HepG2 (cell line): ENCODE results near the gene TENM3. TPM values are rescaled to one million over a fixed set of nuclear protein-coding genes. Genes with fewer than 3 reads are reported as not detected.

Experiments
- ATAC-seq: fragments of 200-7000 bp; cut with Tn5 transposase; 3 replicates; pipeline ENCODE4 v1.9.1; 2020; ENCODE audit warnings: mild to moderate bottlenecking, moderate library complexity
- BruUV-seq: library from RNA; stranded (reverse); fragments of 400-500 nt; replicated peaks from 2 replicates; lab custom pipeline; 2021; lab: Mats Ljungman, UMichigan
- CTCF ChIA-PET: fragments of 300-600 bp; formaldehyde crosslinking; extraction: SDS; loops from one replicate; lab custom pipeline; 2021; ENCODE audit warnings: low total read pairs, inconsistent platforms, low intra/inter-chr PET ratio; lab: Yijun Ruan, JAX
- POLR2A ChIA-PET: fragments of 350-600 bp; sonication (Branson Sonifier 250); formaldehyde crosslinking; loops from one replicate; lab custom pipeline; 2020; ENCODE audit warnings: antibody characterized with exemption, inconsistent platforms; lab: Yijun Ruan, JAX
- DNase-seq: peaks from one replicate; pipeline ENCODE4 v3.0.0-alpha.2; 2015; ENCODE audit warnings: low spot score
- FAIRE-seq: peaks from 3 replicates; lab custom pipeline; 2011; peaks lifted over from hg19 to GRCh38; lab: Jason Lieb, UNC
- H2AFZ ChIP-seq: one replicate; pipeline ENCODE4 v1.6.1; 2011; ENCODE audit warnings: low read length, inconsistent platforms
- H3K27ac ChIP-seq: fragments of 300-600 bp; 3 replicates; pipeline ENCODE4 v1.8.0; 2011; ENCODE audit warnings: mixed run types, mild to moderate bottlenecking, mixed read lengths, low read length, inconsistent platforms; ENCODE audit not compliant: insufficient read depth; ENCODE audit errors: extremely low read length
- H3K27me3 ChIP-seq, 2 experiments: fragments of 200-600 bp in 1 of 2; 2 replicates in 1 of 2; 3 replicates in 1 of 2; pipeline versions ENCODE4 v1.6.0 to v1.8.0; 2011; ENCODE audit warnings: low read length in 2 of 2, mild to moderate bottlenecking in 2 of 2, moderate library complexity in 2 of 2, inconsistent platforms in 1 of 2; ENCODE audit not compliant: insufficient read depth in 2 of 2, control insufficient read depth in 1 of 2
- H3K36me3 ChIP-seq, 2 experiments: fragments of 200-600 bp in 1 of 2; replicated peaks in 1 of 2; 2 replicates in 1 of 2; 3 replicates in 1 of 2; pipeline versions ENCODE4 v1.5.1 to v1.8.0; 2011; ENCODE audit warnings: low read length in 2 of 2, inconsistent platforms in 1 of 2; ENCODE audit not compliant: insufficient read depth in 2 of 2, control insufficient read depth in 1 of 2
- H3K4me1 ChIP-seq: 2 replicates; pipeline ENCODE4 v1.5.1; 2012; ENCODE audit warnings: low read length, inconsistent platforms; ENCODE audit not compliant: insufficient read depth
- H3K4me2 ChIP-seq: 2 replicates; pipeline ENCODE4 v1.6.0; 2011; ENCODE audit warnings: low read depth, low read length, inconsistent platforms
- H3K4me3 ChIP-seq, 3 experiments: fragments of 200-600 bp in 1 of 3; sonication (generic), shearing (Covaris generic) in 1 of 3; replicated peaks in 1 of 3; 2 replicates each; pipeline ENCODE4 v1.5.1; 2011 to 2016; ENCODE audit warnings: low read length in 3 of 3, inconsistent platforms in 2 of 3, low read depth in 2 of 3, mild to moderate bottlenecking in 2 of 3, control low read depth in 1 of 3, mixed read lengths in 1 of 3; ENCODE audit not compliant: insufficient read depth in 1 of 3
- H3K79me2 ChIP-seq: one replicate; pipeline ENCODE4 v1.6.1; 2011; ENCODE audit warnings: low read length, inconsistent platforms; ENCODE audit not compliant: insufficient read depth
- H3K9ac ChIP-seq: 2 replicates; pipeline ENCODE4 v1.6.0; 2011; ENCODE audit warnings: mild to moderate bottlenecking, low read depth, low read length, inconsistent platforms; ENCODE audit not compliant: insufficient read depth
- H3K9me3 ChIP-seq: 2 replicates; pipeline ENCODE4 v1.5.1; 2012; ENCODE audit warnings: mild to moderate bottlenecking, low read length
- H4K20me1 ChIP-seq: 2 replicates; pipeline ENCODE4 v1.6.0; 2011; ENCODE audit warnings: inconsistent platforms, mild to moderate bottlenecking, low read length, moderate library complexity; ENCODE audit not compliant: insufficient read depth
- CREB1 ChIP-seq, 2 experiments: fragments of 450-650 bp in 1 of 2; IDR thresholded peaks; 2 replicates each; pipeline ENCODE4 v1.6.1; 2016 to 2017; ENCODE audit warnings: control low read depth in 1 of 2, mild to moderate bottlenecking in 1 of 2, missing compliant biosample characterization in 1 of 2, missing genetic modification characterization in 1 of 2
- ZNF318 ChIP-seq: sonication (generic); formaldehyde crosslinking; IDR thresholded peaks from 2 replicates; pipeline ENCODE4 v1.4.0; 2020; ENCODE audit warnings: mild to moderate bottlenecking, missing genetic modification reagents
- WGBS: methylation state at CpG from one replicate; pipeline ENCODE4 v1.1.6; 2017; ENCODE audit warnings: low lambda C conversion rate; 5-methylcytosine and 5-hydroxymethylcytosine counted together
- in situ Hi-C: cut with HindIII; loops from 2 replicates; pipeline ENCODE4 v1.10.0; 2017; ENCODE audit warnings: low pct_unique_long_range_greater_than_20kb; ENCODE audit not compliant: extremely low pct_ligation_motif_present
- intact Hi-C: fragments of 100-400 bp; cut with micrococcal nuclease; formaldehyde crosslinking; loops from one replicate; pipeline ENCODE4 v1.10.0; 2022; ENCODE audit not compliant: unreplicated experiment
- polyA plus RNA-seq, 8 experiments: library from polyadenylated mRNA; depleted of rRNA in 3 of 8; stranded (reverse) in 7 of 8; unstranded in 1 of 8; fragments of >200 nt; fragmentation: Illumina TruSeq in 4 of 8; extraction: Trizol in 4 of 8; gene quantifications; 2 replicates each; pipeline versions ENCODE4 v1.2.1 to v1.2.3, GENCODE V29; 2011 to 2016; ENCODE audit warnings: low read depth in 4 of 8, missing spikeins in 1 of 8, mixed read lengths in 1 of 8; ENCODE audit not compliant: insufficient read depth in 1 of 8
- total RNA-seq, 5 experiments: library from RNA; depleted of rRNA; stranded (reverse); fragments of >200 nt; fragmentation: Illumina TruSeq; extraction: Trizol; gene quantifications; 2 replicates each; pipeline ENCODE4 v1.2.3, GENCODE V29; 2016; ENCODE audit warnings: low read depth in 1 of 5

TENM3 gene
- total and polyA plus RNA-seq, 2 of the 13 experiments (the other 11 are each of a cell fraction or from before 2014, with no cell fraction given), result 0.04 TPM; not detected in 1

GRCh38 chr4:182600093-182600492 lies 356.9 kb downstream of the TENM3 start:
- no peak overlapping the region for H3K27ac ChIP-seq
- no peak for ATAC-seq
- H3K79me2 ChIP-seq, result no peaks in the 10 kb centered on the region
- H3K9me3 ChIP-seq, result no peaks in the 10 kb centered on the region
- H3K4me3 ChIP-seq, result no peak overlapping the region
- H3K4me2 ChIP-seq, result no peak overlapping the region
- BruUV-seq, result no TSS peak
- no peak for DNase-seq
- no peaks in the 10 kb centered on the region for H4K20me1 ChIP-seq
- 0 out of 2 replicates have a peak, but pooled peaks have one; percentile 1 for TF ChIP-seq CREB1 (IDR thresholded peaks at IDR 0.05)
- no peak for TF ChIP-seq CREB1 (CRISPR knock-in tag; IDR thresholded peaks at IDR 0.05)
- no peak for TF ChIP-seq ZNF318 (CRISPR knock-in tag)
- TF ChIP-seq, all 625 proteins: peak for 1
- Histone ChIP-seq H3K4me1 (no peaks in the 10 kb centered on the region), H3K36me3 (no peaks in the 10 kb centered on the region), H3K9ac (no peak overlapping the region), H2AFZ (no peak overlapping the region), H3K27me3 (no peaks in the 10 kb centered on the region)
- intact Hi-C loops (no loop called here), in situ Hi-C loops (no loop called here)
- no peak for FAIRE-seq
- CTCF ChIA-PET, result no interaction called here
- POLR2A ChIA-PET, result no interaction called here
- 0% methylated on average over 2 of the region's 2 CpGs for WGBS
